OCI-LY1 (cell line): Measurements from ENCODE around the gene ITGB7.

Experiments used
- H2AFZ ChIP-seq: fragments of 200-600 bp; sonication (generic), shearing (Covaris generic); 2 replicates; pipeline ENCODE4 v1.6.0; 2014; ENCODE audit warnings: antibody characterized with exemption, mild to moderate bottlenecking, low read length
- H3F3A ChIP-seq: fragments of 200-600 bp; sonication (generic), shearing (Covaris generic); 2 replicates; pipeline ENCODE4 v1.6.0; 2014; ENCODE audit warnings: mild to moderate bottlenecking, antibody characterized with exemption, low read length, moderate library complexity; ENCODE audit not compliant: insufficient read depth
- H3K27ac ChIP-seq: fragments of 200-600 bp; sonication (generic); 2 replicates; pipeline ENCODE4 v1.5.1; 2014; ENCODE audit warnings: low read length, mixed run types, mild to moderate bottlenecking, low read depth; ENCODE audit not compliant: poor library complexity, severe bottlenecking
- H3K27me3 ChIP-seq: fragments of 200-600 bp; sonication (generic); 2 replicates; pipeline ENCODE4 v1.6.0; 2014; ENCODE audit warnings: antibody characterized with exemption, mild to moderate bottlenecking, low read length, moderate library complexity; ENCODE audit not compliant: insufficient read depth
- H3K36me3 ChIP-seq: fragments of 200-600 bp; sonication (generic); 2 replicates; pipeline ENCODE4 v1.6.1; 2014; ENCODE audit warnings: mild to moderate bottlenecking, antibody characterized with exemption, low read length, moderate library complexity, mixed read lengths; ENCODE audit not compliant: insufficient read depth
- H3K4me1 ChIP-seq: fragments of 200-600 bp; sonication (generic); 2 replicates; pipeline ENCODE4 v1.5.1; 2014; ENCODE audit warnings: mild to moderate bottlenecking, low read length, moderate library complexity; ENCODE audit not compliant: insufficient read depth, severe bottlenecking
- H3K4me2 ChIP-seq: fragments of 200-600 bp; sonication (generic), shearing (Covaris generic); 2 replicates; pipeline ENCODE4 v1.6.1; 2014; ENCODE audit warnings: low read length
- H3K4me3 ChIP-seq: fragments of 200-600 bp; sonication (generic); 2 replicates; pipeline ENCODE4 v1.5.1; 2014; ENCODE audit warnings: low read length, low read depth, mild to moderate bottlenecking, mixed read lengths; ENCODE audit not compliant: poor library complexity, severe bottlenecking
- H3K79me2 ChIP-seq: fragments of 200-600 bp; shearing (Covaris generic); 2 replicates; pipeline ENCODE4 v1.6.1; 2016; ENCODE audit warnings: mixed run types, low read length, mixed read lengths; ENCODE audit not compliant: insufficient read depth
- H3K9ac ChIP-seq: fragments of 200-600 bp; sonication (generic), shearing (Covaris generic); 2 replicates; pipeline ENCODE4 v1.6.1; 2014; ENCODE audit warnings: mild to moderate bottlenecking, low read length, mixed read lengths
- H3K9me2 ChIP-seq: fragments of 200-600 bp; sonication (generic), shearing (Covaris generic); 2 replicates; pipeline ENCODE4 v1.6.1; 2014; ENCODE audit warnings: low read depth, mild to moderate bottlenecking, low read length, mixed read lengths
- H3K9me3 ChIP-seq: fragments of 200-600 bp; shearing (Covaris generic); 2 replicates; pipeline ENCODE4 v1.6.1; 2014; ENCODE audit warnings: low read length, mixed read lengths
- H4K20me1 ChIP-seq: fragments of 200-600 bp; sonication (generic), shearing (Covaris generic); 2 replicates; pipeline ENCODE4 v1.6.0; 2016; ENCODE audit warnings: mild to moderate bottlenecking, low read length; ENCODE audit not compliant: insufficient read depth
- EZH2 ChIP-seq: fragments of 200-600 bp; sonication (generic), shearing (Covaris generic); IDR thresholded peaks from 2 replicates; pipeline ENCODE4 v1.8.0; 2017; ENCODE audit warnings: borderline replicate concordance, mixed run types, mild to moderate bottlenecking, antibody characterized with exemption, low read length, moderate library complexity, mixed read lengths
- TF ChIP-seq, protein P1 (sequence below): fragments of 200-600 bp; sonication (generic), shearing (Covaris generic); IDR thresholded peaks from 2 replicates; pipeline ENCODE4 v1.5.1; 2017; ENCODE audit warnings: mild to moderate bottlenecking, antibody characterized with exemption, low read length, moderate library complexity, mixed read lengths

ITGB7 gene

DNA sequence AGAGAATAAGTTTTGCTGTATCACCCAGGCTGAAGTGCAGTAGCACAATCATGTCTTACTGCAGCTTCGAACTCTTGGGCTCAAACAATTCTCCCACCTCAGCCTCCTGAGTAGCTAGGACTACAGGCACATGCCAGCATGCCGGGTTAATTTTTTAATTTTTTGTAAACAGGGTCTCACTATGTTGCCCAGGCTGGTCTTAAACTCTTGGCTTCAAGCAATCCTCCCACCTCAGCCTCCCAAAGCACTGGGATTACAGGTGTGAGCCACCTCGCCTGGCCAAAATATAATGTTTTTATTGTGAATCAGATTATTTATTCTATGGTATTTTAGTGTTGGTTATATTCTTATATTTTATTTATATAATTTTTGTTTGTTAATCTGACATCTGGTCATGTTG is 30.3 kb downstream of the ITGB7 start:
- H3K79me2 ChIP-seq, result no peaks in the 10 kb centered on the region; the same call in 1 of the 2 replicates
- H3K9me2 ChIP-seq, result no peaks in the 10 kb centered on the region
- H3K27me3 ChIP-seq, result no peaks in the 10 kb centered on the region
- no peak overlapping the region for H3K4me3 ChIP-seq
- no peaks in the 10 kb centered on the region for H3F3A ChIP-seq
- H3K9ac ChIP-seq, result no peak overlapping the region
- peaks cover 16% of the 10 kb centered on the region for H3K4me1 ChIP-seq
- no peak overlapping the region for H3K27ac ChIP-seq
- peaks cover 3% of the 10 kb centered on the region for H3K36me3 ChIP-seq
- H3K9me3 ChIP-seq, result no peaks in the 10 kb centered on the region
- TF ChIP-seq, protein P1, sequence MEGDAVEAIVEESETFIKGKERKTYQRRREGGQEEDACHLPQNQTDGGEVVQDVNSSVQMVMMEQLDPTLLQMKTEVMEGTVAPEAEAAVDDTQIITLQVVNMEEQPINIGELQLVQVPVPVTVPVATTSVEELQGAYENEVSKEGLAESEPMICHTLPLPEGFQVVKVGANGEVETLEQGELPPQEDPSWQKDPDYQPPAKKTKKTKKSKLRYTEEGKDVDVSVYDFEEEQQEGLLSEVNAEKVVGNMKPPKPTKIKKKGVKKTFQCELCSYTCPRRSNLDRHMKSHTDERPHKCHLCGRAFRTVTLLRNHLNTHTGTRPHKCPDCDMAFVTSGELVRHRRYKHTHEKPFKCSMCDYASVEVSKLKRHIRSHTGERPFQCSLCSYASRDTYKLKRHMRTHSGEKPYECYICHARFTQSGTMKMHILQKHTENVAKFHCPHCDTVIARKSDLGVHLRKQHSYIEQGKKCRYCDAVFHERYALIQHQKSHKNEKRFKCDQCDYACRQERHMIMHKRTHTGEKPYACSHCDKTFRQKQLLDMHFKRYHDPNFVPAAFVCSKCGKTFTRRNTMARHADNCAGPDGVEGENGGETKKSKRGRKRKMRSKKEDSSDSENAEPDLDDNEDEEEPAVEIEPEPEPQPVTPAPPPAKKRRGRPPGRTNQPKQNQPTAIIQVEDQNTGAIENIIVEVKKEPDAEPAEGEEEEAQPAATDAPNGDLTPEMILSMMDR, result no peak
- no peak for TF ChIP-seq EZH2
- no peak overlapping the region for H2AFZ ChIP-seq
- no peaks in the 10 kb centered on the region for H4K20me1 ChIP-seq
- no peak overlapping the region for H3K4me2 ChIP-seq

DNA sequence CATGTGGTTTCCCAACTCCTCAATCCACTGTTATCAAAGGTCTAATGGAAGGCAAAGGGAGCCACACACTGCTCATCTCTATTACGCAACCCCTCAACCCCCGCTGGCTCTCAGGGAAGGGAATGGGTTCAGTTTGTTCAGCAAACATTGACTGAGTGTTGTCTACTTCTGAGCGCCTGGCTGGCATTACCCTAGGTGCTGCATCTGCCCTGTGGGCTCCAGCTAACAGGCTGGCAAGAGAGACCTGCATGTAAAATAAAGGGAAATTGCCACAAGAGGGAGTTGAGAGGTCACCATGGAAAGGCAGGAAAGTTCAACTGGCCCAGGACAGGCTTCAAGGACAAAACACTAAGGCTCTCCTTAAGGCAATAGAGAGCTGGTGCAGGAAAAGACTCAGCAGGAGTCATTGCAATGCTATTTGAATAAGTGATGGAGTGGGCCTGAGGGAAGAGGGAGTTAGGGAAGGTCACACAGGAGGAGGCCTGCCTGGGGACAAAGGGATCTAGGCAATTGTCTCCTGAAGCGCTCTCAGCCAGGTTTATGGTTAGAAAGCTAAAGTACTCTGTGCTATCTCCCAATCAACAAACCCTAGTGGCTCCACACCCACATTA is 32.1 kb downstream of the ITGB7 start:
- H2AFZ ChIP-seq, result no peak overlapping the region
- no peak overlapping the region for H3K4me3 ChIP-seq
- no peaks in the 10 kb centered on the region for H3K9me3 ChIP-seq
- H3K27me3 ChIP-seq, result no peaks in the 10 kb centered on the region
- H3K79me2 ChIP-seq, result no peaks in the 10 kb centered on the region
- H3F3A ChIP-seq, result no peaks in the 10 kb centered on the region
- H4K20me1 ChIP-seq, result no peaks in the 10 kb centered on the region
- H3K9ac ChIP-seq, result no peak overlapping the region
- H3K4me1 ChIP-seq, result peaks cover 8% of the 10 kb centered on the region
- H3K4me2 ChIP-seq, result no peak overlapping the region
- TF ChIP-seq, protein P1, result peak; percentile 27; the same call in 1 of the 2 replicates
- no peak for TF ChIP-seq EZH2
- no peaks in the 10 kb centered on the region for H3K9me2 ChIP-seq
- no peaks in the 10 kb centered on the region for H3K36me3 ChIP-seq
- no peak overlapping the region for H3K27ac ChIP-seq

DNA sequence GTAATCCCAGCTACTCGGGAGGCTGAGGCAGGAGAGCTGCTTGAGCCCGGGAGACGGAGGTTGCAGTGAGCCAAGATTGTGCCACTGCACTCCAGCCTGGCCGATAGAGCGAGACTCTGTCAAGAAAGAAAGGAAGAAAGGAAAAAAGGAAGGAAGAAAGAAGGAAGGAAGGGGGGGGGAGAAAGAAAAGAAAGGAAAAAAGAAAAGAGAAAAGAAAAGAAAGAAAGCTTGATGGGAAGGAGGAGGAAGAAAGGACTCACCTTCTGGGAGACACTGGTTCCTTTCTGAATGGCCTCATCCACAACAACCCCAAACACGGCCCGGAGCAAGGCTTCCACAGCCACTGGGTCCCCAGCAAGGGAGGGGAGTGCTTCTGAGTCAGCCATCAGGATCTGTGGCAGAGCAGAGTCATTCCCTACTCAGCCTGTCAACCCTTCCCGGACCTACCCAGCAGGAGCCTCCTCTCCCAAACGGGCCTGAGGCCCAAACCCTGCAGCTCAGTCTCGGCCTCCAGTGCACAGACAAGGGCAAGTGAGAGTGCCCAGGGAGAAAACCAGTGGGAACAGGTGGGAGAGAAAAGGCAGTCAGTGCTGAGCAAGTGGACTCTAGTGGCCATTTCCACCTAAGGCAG is 33.9 kb downstream of the ITGB7 start:
- Histone ChIP-seq H3K4me3 (no peak overlapping the region), H3K27ac (no peak overlapping the region), H3K9me2 (no peaks in the 10 kb centered on the region), H3K36me3 (no peaks in the 10 kb centered on the region; the same call in 1 of the 2 replicates), H3K4me2 (no peak overlapping the region), H3K79me2 (no peaks in the 10 kb centered on the region), H3K9ac (no peak overlapping the region), H3K9me3 (no peaks in the 10 kb centered on the region), H4K20me1 (no peaks in the 10 kb centered on the region), H3K27me3 (no peaks in the 10 kb centered on the region), H3F3A (no peaks in the 10 kb centered on the region), H3K4me1 (no peaks in the 10 kb centered on the region), H2AFZ (no peak overlapping the region)
- TF ChIP-seq, protein P1, result no peak
- TF ChIP-seq EZH2, result no peak
